ENCODE measurements around the gene DGCR2. TPM values are rescaled to one million over a fixed set of nuclear protein-coding genes. Genes with fewer than 3 reads are reported as not detected.
"Not testable (repeated sequence)": the region's sequence is repeated elsewhere in the genome, so short reads cannot be mapped to it uniquely, and the experiment has no call there.

The DGCR2 gene
- total RNA-seq, 1 donor from 2014 or later = 37.5 TPM

DNA sequence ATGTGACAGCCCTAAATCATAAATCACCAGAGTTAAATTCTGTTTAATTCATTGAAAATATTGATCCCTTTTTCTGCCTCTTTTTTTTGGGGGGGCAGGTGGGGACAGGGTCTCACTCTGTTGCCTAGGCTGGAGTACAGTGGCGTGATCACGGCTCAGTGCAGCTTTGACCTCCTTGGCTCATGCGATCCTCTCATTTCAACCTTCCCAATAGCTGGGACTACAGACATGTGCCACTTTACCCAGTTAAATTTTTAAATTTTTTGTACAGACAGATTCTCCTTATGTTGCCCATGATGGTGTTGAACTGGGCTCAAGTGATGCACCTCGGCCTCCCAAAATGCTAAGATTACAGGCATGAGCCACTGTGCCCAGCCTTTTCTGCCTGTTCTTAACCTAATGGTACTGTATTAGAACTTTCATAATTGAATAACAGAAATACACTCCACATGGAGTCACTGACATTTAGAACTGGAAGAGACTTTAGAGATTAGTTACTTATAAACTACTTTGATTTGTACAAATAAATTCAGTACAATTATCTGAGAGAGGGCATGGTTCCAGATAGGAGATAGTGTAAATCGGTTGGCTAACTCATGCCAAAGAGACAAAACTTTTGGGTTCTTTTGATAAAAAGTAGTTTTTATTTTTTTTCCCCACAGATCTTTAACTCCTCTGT lies 109.8 kb downstream of the DGCR2 start:
- no peak for DNase-seq (ENCODE audit: low read depth in 2 of 2)

DNA sequence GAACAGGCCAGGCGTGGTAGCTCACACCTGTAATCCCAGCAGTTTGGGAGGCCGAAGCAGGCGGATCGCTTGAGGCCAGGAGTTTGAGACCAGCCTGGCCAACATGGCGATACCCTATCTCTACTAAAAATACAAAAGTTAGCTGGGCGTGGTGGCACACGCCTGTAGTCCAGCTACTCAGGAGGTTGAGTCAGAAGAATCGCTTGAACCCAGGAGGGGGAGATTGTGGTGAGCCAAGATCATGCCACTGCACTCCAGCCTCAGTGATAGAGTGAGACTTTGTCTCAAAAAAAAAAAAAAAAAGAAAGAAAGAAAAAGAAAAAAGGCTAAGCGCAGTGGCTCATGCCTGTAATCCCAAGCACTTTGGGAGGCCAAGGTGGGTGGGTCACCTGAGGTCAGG lies 110.6 kb downstream of the DGCR2 start:
- not testable (repeated sequence) for DNase-seq (ENCODE audit: low read depth in 2 of 2)

GRCh38 chr22:19011075-19011474 lies 111.1 kb downstream of the DGCR2 start:
- no peak for DNase-seq (ENCODE audit: low read depth in 2 of 2)

- no peak for DNase-seq (ENCODE audit: low read depth in 2 of 2)
These were observed 116.3 kb downstream of the DGCR2 start for GRCh38 chr22:19005905-19006304.

GRCh38 chr22:19004471-19004870 lies 117.7 kb downstream of the DGCR2 start:
- no peak for DNase-seq (ENCODE audit: low read depth in 2 of 2)

- DNase-seq (ENCODE audit: low read depth in 2 of 2) = no peak
These were observed 118.7 kb downstream of the DGCR2 start for GRCh38 chr22:19003508-19003907.

GRCh38 chr22:19002684-19003038 lies 119.6 kb downstream of the DGCR2 start:
- DNase-seq (ENCODE audit: low read depth in 2 of 2) = no peak

DNA sequence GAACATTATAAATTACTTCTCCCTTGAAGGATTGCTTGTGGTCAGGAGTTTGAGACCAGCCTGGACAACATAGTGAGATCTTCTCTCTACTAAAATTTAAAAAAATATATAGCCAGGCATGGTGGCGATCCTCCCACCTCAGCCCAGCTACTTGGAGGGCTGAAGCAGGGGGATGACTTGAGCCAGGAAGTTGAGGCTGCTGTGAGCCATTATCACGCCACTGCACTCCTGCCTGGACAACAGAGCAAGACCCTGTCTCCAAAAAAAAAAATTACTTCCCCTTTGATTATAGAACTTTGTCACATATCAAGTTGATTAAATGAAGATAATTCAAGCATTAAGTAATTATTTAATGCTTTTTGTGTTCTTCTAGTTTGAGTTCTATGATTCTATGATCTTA lies 121.0 kb downstream of the DGCR2 start:
- DNase-seq (ENCODE audit: low read depth in 2 of 2) = no peak

- DNase-seq (ENCODE audit: low read depth in 2 of 2) = not testable (repeated sequence)
These were observed 122.1 kb downstream of the DGCR2 start for GRCh38 chr22:19000106-19000505.

GRCh38 chr22:18999416-18999815 lies 122.8 kb downstream of the DGCR2 start:
- DNase-seq (ENCODE audit: low read depth in 2 of 2) = no peak

DNA sequence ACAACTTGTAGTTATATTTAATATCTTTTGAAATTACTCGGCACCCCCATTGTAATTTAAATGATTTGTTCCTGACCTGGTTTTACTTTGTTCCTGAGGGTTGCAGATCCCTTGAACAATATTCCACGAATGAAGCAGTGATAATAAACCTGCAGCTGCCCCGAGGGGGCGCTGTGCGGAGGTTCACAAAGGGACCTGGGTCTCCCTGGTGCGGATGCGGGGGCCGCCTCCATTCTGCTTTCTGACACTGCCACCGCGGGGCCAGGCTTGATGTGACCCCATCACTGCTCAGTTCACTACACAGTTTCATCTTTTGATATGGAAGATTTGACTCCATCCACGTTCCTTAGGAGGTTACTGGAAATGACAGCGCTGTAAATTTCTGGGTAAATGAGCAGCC lies 123.2 kb downstream of the DGCR2 start:
- no peak for DNase-seq (ENCODE audit: low read depth in 2 of 2)

DNA sequence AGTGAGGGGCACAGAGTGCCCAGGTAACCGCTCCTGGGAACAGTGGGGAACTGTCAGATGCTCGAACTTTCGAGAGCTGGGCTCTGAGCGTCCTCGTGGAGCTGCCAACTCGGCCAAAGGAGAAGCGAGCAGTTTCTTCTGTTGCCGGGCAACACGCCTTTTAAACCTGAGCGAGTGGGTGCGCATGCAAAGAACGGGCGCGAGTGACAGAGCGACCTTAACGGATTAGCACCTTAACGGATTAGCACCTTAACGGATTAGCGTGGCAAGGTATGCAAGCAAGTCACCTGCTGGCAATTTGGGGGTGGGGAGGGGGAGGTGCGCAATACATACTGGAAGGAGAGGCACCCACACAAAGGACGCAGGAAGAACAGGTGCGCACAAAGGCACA lies 124.3 kb downstream of the DGCR2 start:
- DNase-seq (ENCODE audit: low read depth in 2 of 2) = no peak

GRCh38 chr22:18997306-18997924 lies 124.8 kb downstream of the DGCR2 start:
- no peak for DNase-seq (ENCODE audit: low read depth in 2 of 2)

DNA sequence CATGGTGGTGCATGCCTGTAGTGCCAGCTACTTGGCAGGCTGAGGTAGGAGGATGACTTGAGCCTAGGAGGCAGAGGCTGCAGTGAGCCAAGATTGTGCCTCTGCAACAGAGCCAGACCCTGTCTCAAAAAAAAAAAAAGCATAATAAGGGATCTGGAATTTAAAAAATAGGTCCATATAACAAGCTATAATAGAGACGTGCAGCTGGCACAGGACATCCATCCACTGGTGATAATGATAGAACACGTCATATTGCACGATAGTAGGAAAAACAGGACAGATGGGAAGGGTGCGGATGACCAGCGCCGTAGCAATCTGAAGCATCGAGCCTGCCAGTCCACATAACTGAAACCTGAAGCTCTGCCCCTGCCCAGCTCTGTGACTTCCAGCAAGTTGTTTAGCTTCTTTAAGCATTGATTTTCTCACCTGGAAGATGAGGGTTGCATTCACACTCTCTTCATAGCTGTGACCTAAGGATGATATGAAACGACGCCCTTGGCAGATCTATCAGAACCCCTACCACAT lies 125.8 kb downstream of the DGCR2 start:
- DNase-seq (ENCODE audit: low read depth in 2 of 2) = no peak

GRCh38 chr22:18995327-18995711 lies 126.9 kb downstream of the DGCR2 start:
- DNase-seq (ENCODE audit: low read depth in 2 of 2) = no peak

- DNase-seq (ENCODE audit: low read depth in 2 of 2) = no peak
These were observed 127.4 kb downstream of the DGCR2 start for GRCh38 chr22:18994701-18995326.

DNA sequence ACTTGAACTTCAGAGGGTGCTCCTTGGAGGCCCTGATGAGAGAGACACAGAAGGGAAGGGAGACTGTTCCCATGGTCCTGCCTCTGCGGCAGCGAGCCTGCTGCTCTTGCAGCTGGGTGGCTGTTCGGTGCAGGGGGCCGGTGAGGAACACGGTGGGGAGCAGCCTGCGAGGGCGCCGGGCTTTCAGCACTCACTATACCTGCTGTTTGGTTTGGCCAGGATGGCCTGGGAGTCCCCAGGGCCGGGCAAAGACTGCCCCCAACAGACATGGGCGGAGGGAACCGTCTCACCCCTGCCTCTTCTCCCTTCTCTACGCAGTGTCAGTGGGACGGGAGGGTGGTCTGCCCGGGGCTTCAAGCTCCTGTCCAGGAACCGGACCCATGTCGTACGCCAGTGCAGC lies 128.2 kb downstream of the DGCR2 start:
- DNase-seq (ENCODE audit: low read depth in 2 of 2) = no peak

DNA sequence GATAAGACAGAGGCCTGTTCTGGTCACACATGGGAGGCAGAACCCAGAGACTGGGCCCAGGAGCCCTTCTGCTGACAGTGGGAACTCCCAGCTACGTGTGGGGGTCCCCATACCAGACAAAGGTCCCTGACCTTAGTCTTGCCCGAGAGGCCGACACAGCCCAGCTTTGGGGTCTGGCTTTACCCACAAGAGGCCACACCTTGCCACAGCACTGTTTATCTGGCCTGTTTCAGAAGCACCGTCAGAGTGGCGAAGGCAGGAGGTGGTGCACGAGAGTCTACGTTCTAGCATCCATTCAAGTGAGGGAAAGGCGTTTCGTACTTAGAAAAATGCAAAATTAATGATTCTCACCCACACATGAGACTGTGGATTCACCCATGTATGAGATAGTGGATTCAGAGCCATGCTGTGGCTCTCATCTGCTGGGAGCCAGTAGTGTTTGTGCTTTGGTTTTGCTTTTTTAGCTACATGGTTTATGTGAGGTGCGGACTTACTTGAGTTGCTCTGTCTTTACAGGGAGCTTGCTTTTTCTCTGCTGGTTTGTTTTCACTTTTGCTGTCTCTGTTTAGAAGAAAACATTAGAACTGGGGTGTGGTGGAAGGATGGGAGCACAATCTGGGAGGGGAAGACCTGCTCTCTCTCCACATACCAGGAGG lies 129.5 kb downstream of the DGCR2 start:
- no peak for DNase-seq (ENCODE audit: low read depth in 2 of 2)

- DNase-seq (ENCODE audit: low read depth in 2 of 2) = no peak
These were observed 130.3 kb downstream of the DGCR2 start for GRCh38 chr22:18991821-18992442.

DNA sequence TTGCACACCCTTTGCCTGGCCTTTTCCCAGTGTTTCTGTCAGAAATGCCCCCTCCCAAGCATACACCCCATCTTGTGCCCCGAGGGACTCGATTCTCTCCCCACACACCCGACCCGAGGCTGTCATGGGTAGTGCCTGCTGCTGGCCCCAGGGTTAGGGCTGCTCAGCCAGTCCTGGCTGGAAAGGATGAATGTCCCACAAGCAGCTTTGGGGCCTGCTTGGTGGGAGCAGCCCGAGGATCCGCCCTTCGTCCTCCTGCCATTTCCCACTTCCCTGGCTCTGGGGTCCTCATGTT lies 131.1 kb downstream of the DGCR2 start:
- no peak for DNase-seq (ENCODE audit: low read depth in 2 of 2)

GRCh38 chr22:18990355-18991137 lies 131.7 kb downstream of the DGCR2 start:
- no peak for DNase-seq (ENCODE audit: low read depth in 2 of 2)

All from lung microvascular endothelial cell (primary cell).